GM12801 (cell line): Measurements from ENCODE around the gene PRKCA.

Experiments
- TF ChIP-seq, protein P1 (sequence below): IDR thresholded peaks from one replicate; pipeline ENCODE4 v1.5.1; 2011; ENCODE audit warnings: control low read depth; ENCODE audit not compliant: insufficient read length; ENCODE audit errors: extremely low read depth

The PRKCA gene

DNA sequence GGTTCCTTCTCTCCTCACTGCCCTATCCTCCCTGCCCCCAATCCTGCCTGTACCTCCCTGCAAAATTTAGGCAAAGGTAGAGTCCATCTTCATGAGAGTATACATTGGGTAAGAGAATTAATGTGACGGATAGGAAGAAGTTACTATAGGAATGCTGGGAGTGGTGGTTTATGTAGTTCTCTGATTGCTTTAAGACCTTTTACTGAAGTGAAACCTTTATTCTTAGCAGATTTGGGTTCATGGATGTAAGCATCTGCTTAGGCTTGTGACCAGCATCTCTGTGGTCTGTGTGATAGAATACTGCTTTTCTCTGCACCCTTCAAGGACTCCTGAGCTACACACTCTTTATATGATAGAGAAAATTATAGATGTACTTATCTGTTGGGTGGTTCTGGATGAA is 127.3 kb downstream of the PRKCA start:
- TF ChIP-seq, protein P1, sequence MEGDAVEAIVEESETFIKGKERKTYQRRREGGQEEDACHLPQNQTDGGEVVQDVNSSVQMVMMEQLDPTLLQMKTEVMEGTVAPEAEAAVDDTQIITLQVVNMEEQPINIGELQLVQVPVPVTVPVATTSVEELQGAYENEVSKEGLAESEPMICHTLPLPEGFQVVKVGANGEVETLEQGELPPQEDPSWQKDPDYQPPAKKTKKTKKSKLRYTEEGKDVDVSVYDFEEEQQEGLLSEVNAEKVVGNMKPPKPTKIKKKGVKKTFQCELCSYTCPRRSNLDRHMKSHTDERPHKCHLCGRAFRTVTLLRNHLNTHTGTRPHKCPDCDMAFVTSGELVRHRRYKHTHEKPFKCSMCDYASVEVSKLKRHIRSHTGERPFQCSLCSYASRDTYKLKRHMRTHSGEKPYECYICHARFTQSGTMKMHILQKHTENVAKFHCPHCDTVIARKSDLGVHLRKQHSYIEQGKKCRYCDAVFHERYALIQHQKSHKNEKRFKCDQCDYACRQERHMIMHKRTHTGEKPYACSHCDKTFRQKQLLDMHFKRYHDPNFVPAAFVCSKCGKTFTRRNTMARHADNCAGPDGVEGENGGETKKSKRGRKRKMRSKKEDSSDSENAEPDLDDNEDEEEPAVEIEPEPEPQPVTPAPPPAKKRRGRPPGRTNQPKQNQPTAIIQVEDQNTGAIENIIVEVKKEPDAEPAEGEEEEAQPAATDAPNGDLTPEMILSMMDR = no peak

DNA sequence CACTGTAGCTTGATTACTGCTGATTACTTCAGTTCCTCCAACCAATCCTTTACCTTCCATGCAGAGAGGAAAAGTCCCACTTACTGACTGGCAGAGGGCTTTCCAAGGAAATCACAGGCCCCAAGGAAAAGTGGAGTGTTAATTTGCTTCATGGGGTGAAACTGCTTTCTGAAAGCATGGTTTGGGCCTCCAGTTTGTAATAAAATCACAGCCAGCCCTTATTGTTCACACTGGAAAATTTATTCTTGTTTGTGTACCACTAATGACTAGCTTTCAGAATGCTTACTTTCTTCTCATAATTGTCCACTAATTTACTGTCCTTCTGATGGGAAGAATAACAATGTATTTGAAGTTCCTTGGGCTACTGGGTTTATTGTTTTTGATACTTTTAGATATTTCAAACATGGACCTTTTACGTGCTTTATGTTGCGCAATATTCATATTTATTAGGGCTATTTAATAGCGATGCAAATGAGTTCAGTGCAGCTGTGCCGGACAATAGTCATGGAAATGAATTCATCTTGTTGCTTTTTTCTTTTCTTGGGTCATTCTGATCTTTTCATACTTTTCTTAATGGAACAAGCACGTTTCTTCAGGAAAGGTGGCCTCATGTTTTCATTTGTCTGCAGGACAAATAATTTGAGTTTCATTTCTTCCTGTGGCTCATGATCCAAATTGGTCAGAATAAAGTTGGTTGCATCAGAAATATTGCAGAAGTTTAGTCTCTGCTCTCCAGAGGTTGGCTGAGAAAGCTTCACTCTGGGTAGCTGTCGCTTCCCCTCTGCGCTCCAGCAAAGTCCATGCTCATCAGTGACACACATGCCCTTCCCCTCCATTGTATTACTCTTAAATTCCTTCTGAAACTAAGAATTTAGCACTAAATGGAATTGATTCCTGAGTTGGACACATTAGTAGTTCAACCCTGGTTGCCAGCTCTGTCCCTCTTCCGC is 128.7 kb downstream of the PRKCA start:
- TF ChIP-seq, protein P1 = no peak

DNA sequence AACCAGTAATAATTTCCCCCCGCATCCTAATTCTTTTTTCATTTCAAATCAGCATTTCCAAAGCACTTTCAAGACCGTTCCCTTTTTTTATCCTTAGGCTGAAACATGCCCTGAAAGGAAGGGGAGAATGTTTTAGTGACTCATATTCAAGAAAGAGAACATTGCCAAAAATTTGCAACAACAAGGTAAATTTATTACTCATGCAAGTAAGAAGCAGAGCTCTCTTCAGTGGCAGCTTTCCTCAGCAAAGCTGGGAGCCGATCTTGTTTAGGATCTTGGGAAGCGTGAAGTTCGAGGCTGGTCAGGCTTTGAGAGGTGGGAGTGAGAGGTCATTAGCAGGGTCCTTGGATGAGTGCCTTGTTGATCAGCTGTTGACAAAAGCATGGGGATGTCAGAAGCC is 129.5 kb downstream of the PRKCA start:
- TF ChIP-seq, protein P1 = no peak

DNA sequence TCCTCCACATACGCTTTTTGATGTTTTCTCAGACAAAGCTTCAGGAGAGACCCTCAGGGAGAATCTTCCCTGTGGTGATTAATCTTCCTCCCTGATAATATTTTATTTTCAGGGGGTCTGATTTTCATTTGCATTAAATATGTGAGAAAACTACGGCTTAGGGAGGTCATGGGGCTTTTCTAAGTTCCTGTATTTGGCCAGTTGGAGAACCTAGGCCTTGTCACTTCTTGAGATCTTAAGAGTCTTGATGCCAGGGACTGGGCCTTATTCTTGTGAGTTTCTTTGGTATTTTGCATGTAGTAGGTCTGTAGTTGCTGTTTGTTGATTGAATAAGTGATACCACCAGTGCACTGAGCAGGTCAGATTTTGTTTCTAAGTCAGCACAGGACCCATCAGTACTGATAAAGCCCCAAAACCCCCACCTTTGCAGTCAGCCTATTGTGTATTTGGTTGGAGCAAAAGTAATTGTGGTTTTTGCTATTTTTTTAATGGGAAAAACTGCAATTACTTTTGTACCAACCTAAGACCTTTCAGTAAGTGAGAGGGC is 130.1 kb downstream of the PRKCA start:
- TF ChIP-seq, protein P1 = no peak

DNA sequence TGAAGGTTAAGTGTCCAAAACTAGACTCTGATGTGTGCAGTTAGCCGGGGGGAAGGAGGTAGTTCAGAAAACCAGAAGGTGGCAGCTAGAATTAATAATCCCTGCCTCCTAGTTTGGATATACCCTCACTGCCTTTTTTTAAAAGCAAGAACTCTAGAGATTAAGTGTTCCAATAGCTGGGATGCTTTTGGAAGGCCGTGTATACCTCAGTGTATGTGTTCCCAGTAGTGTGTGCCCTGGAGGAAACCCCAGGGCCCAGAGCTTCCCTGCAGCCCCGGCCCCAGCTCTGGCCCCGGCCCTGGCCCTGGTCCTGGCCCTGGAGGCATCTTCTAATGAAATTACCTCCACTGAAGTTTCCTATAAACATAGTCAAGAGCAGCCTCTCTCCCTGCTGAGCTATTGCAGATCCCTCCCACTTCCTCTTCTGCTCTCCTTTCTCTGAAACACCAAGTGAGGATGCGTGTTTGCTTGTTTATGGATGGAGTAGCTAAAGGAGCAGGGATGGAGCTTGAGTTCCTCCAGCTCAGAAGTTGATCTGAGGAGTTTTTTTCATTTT is 130.7 kb downstream of the PRKCA start:
- TF ChIP-seq, protein P1 = no peak

DNA sequence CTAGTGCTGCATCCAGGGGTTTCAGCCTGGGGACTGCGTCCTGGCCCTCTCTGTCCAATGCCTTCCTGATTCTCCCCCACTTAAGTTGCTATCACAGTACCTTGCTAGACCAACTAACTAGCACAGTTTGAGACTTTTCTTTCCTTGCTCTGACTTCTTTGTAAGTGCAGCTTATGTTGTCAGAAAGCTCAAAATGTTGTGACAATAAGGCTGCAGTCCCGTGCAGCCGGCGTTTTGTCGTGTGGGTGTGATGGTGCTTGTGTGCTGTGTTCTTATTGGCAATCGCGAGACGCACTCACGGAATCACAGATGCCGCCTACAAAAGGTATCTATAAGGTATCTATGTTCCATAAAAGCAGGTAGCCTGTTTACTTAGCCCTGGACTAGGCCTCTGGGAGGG is 132.8 kb downstream of the PRKCA start:
- TF ChIP-seq, protein P1 = no peak

DNA sequence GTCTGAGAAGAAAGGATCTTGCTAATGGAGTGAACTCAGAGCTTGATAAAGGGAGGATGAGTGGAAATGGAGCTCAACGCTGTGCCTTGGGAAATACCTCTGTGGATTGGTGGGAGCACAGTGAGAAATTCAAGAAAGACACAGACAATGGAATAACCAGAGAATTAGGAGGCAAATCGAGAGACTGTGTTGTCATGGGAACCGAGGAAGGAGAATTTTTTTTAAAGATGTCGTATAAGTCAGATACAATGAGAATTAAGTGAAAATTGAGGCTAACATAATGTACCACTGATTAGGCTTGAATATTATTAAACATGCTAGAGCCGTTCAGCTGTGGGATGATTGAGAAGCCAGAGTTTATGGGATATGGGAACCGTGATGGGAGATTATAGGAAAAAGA is 134.2 kb downstream of the PRKCA start:
- TF ChIP-seq, protein P1 = no peak
